HFFc6 (cell line): ENCODE results near the gene THBS2. TPM values are rescaled to one million over a fixed set of nuclear protein-coding genes. Genes with fewer than 3 reads are reported as not detected.
A peak's percentile ranks its signal among the peaks of the same experiment; 100 is the strongest.

Source experiments
- DNase-seq: peaks from one replicate; pipeline ENCODE4 v3.0.0-alpha.2; 2018
- H3K27ac Mint-ChIP-seq: 2 replicates; pipeline ENCODE4 v1.8.0; 2020; ENCODE audit warnings: mild to moderate bottlenecking, mixed read lengths
- H3K27me3 Mint-ChIP-seq: 2 replicates; pipeline ENCODE4 v1.8.0; 2021; ENCODE audit warnings: mild to moderate bottlenecking, moderate library complexity, mixed read lengths; ENCODE audit not compliant: insufficient read depth
- H3K36me3 Mint-ChIP-seq: 2 replicates; pipeline ENCODE4 v1.8.0; 2021; ENCODE audit warnings: low read depth, mixed read lengths
- H3K4me1 Mint-ChIP-seq: 2 replicates; pipeline ENCODE4 v1.8.0; 2020; ENCODE audit warnings: low read depth, mixed read lengths
- H3K4me3 Mint-ChIP-seq: 2 replicates; pipeline ENCODE4 v1.8.0; 2020; ENCODE audit warnings: mild to moderate bottlenecking, moderate library complexity, mixed read lengths
- H3K9me3 Mint-ChIP-seq: 2 replicates; pipeline ENCODE4 v1.8.0; 2020; ENCODE audit warnings: mild to moderate bottlenecking, mixed read lengths
- CTCF ChIP-seq: fragments of 200-600 bp; sonication (generic); IDR thresholded peaks from 2 replicates; pipeline ENCODE4 v1.5.0; 2021; ENCODE audit warnings: antibody characterized with exemption, mild to moderate bottlenecking
- total RNA-seq, 6 experiments: library from RNA; stranded (reverse); fragmentation: NEBNext Ultra II Directional; extraction: Animal tissue kit (Norgen Biotek cat#: 25700); gene quantifications; 2 replicates in 1 of 6; 3 replicates in 5 of 6; pipeline ENCODE4 v1.2.3, GENCODE V29; 2021

THBS2 gene
- total RNA-seq, 6 experiments from 2014 or later: 156 to 254 (median 218) TPM

GRCh38 chr6:169225131-169225576, 28.5 kb downstream of the THBS2 start:
- Mint-ChIP-seq H3K27me3 (peaks cover 5% of the 10 kb centered on the region), H3K9me3 (no peaks in the 10 kb centered on the region), H3K4me3 (no peak overlapping the region), H3K36me3 (peaks cover 87% of the 10 kb centered on the region), H3K27ac (peak overlapping the region; percentile 80), H3K4me1 (peaks cover 30% of the 10 kb centered on the region)
- TF ChIP-seq CTCF: no peak
- no peak for DNase-seq

- Mint-ChIP-seq H3K9me3 (no peaks in the 10 kb centered on the region), H3K4me3 (peak overlapping the region; percentile 18), H3K4me1 (peaks cover 30% of the 10 kb centered on the region), H3K27ac (peak overlapping the region; percentile 80), H3K36me3 (peaks cover 87% of the 10 kb centered on the region), H3K27me3 (peaks cover 5% of the 10 kb centered on the region)
- DNase-seq: no peak
- TF ChIP-seq CTCF: no peak
Observed at GRCh38 chr6:169224716-169225115, 28.9 kb downstream of the THBS2 start.

GRCh38 chr6:169224185-169224695, 29.4 kb downstream of the THBS2 start:
- peak; percentile 37 for DNase-seq
- Mint-ChIP-seq H3K4me1 (peaks cover 30% of the 10 kb centered on the region), H3K27me3 (peaks cover 3% of the 10 kb centered on the region), H3K27ac (peak overlapping the region; percentile 80), H3K36me3 (peaks cover 87% of the 10 kb centered on the region), H3K4me3 (peak overlapping the region; percentile 18; the same call in 1 of the 2 replicates), H3K9me3 (no peaks in the 10 kb centered on the region)
- TF ChIP-seq CTCF: no peak

- H3K27ac Mint-ChIP-seq: peak overlapping the region; percentile 13; the same call in 1 of the 2 replicates
Observed at GRCh38 chr6:169223006-169223405, 30.6 kb downstream of the THBS2 start.

GRCh38 chr6:169222126-169222525, 31.5 kb downstream of the THBS2 start:
- no peak for DNase-seq
- no peak overlapping the region for H3K4me3 Mint-ChIP-seq
- TF ChIP-seq CTCF: no peak
- no peak overlapping the region for H3K27ac Mint-ChIP-seq
- H3K27me3 Mint-ChIP-seq: peaks cover 3% of the 10 kb centered on the region
- peaks cover 92% of the 10 kb centered on the region for H3K36me3 Mint-ChIP-seq
- no peaks in the 10 kb centered on the region for H3K9me3 Mint-ChIP-seq
- H3K4me1 Mint-ChIP-seq: peaks cover 37% of the 10 kb centered on the region

More at GRCh38 chr6:169223006-169223405, 30.6 kb downstream of the THBS2 start:
- H3K9me3 Mint-ChIP-seq: no peaks in the 10 kb centered on the region
- H3K4me3 Mint-ChIP-seq: no peak overlapping the region
- TF ChIP-seq CTCF: no peak
- DNase-seq: no peak
- peaks cover 30% of the 10 kb centered on the region for H3K4me1 Mint-ChIP-seq
- peaks cover 88% of the 10 kb centered on the region for H3K36me3 Mint-ChIP-seq
- H3K27me3 Mint-ChIP-seq: peaks cover 3% of the 10 kb centered on the region
